Ammon's horn (tissue), 1 donor: Measurements from ENCODE around the gene SHC2.
"Not testable (repeated sequence)": the region's sequence is repeated elsewhere in the genome, so short reads cannot be mapped to it uniquely, and the experiment has no call there.

Experiments used
- DNase-seq: peaks from one replicate; pipeline ENCODE4 v3.0.0-alpha.2; 2016; ENCODE audit warnings: low spot score

Gene SHC2

DNA sequence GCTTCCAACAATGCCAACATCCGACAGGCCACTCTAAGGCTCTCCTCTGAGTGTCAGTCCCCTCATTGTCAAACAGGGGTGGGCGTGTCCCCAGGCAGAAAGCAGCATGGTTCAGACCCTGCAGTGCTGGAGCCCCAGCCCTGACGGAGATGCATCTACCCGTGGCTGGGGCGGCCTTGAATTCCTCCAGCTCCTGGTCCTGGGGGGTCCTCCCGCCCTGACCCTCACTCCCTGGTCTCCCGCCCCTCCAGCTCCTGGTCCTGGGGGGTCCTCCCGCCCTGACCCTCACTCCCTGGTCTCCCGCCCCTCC lies 38.0 kb downstream of the SHC2 start:
- DNase-seq, result not testable (repeated sequence)

DNA sequence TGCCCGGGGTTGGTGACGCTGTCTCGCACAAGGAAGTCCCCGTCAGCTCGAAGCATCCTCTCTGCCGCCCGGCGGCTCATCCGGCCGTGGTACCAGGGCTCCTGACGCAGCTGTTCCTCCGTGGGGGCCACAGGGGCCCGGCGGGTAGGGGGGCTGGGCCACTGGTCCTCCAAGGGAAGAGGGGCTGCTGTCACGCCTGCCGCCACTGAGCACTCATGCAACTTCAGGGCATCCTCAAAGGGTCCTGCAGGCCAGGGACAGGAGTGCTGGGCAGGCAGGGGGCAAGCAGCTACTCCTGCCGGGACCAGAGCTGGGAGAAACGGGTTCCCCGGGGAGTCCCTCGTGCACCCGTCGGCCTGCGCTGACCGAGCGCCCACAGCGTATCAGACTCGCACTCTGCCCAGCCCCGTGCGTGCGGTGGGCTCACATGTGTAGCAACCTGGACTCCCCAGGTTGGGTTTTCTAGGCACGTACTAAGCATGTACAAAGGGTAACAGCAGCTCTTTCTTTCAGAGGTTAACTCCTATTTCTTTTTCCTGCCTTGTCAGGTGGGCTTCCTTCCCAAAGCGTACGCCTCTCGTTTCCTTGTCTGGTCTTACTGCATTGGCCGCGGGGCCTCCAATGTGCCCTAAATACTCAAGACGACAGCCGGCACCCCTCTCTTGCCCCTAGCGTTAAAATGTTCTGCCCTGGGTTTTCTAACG lies 38.5 kb downstream of the SHC2 start:
- no peak for DNase-seq

DNA sequence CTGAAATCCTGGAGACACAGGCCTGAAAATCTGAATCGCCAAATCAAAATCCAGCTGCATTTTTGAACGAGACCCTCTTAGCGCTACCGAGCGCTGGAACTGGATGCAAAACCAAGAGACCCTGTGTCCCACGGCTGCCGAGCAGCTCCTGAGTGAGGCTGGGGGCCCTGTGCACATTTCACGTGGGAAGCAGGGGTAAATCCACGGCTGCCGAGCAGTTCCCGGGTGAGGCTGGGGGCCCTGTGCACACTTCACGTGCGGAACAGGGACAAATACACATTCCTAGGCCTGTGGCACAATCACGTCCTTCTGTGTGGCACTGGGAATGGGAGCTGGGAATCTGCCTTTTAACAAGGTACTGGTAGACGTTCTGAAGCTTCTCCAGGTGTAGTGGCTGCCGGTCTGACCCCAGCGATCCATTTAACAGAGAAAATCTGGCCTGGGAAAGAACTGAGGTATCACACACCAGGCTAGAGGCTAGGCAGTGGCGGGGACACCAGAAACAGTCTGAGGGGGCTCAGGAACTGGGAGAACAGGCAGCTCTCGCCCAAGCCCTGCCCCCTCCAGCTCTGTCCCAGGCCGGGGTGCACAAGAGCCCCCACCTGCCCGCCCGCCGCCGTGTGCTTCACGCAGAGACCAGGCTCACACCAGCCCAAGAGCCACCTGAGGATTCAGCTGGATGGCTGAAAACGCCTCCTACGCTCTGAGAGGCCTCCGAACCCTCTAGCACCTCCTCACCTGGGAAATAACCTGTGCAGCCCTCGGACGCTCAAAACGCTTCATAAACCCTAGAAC lies 40.9 kb downstream of the SHC2 start:
- DNase-seq, result no peak

DNA sequence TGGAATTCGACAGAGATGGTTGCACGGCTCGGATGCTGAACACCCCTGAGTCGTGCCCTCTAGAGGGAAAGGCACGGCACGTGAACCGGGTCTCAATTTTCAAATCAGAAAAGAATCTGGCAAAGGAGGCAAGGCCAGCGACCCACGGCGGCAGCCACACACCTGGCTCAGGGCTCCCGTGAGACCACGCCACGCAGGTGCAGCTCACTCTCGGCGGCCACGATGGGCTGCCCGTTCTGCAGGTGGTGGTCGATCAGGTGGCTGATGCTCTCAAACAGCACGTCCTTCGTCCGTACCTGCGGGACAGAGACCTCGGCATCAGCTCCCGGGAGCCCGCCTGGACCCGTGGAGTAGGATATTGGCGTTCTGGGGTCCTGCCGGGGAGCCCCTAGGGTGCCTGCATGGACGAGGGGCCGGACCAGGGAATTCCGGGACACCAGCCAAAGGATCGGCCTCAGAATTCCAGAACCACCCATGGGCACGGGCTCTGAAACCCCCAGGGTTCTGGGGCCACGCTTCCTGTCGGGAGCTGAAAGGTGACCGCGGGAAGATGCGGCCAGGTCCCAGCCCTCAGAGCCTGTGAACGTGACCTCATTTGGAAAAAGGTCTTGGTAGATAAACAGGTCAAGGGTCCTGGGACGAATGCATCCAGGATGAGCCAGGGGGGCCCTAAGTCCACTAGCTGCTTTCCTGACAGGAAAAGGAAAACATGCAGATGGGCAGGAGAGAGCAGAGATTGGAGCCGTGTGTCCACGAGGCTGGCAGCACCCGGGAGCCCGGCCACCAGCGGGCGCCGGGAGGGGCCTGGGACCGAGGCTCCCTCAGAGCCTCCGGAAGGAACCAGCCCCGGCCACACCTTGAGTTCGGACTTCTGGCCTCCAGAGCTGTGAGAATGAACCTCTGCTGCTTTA lies 41.8 kb downstream of the SHC2 start:
- DNase-seq, result no peak

DNA sequence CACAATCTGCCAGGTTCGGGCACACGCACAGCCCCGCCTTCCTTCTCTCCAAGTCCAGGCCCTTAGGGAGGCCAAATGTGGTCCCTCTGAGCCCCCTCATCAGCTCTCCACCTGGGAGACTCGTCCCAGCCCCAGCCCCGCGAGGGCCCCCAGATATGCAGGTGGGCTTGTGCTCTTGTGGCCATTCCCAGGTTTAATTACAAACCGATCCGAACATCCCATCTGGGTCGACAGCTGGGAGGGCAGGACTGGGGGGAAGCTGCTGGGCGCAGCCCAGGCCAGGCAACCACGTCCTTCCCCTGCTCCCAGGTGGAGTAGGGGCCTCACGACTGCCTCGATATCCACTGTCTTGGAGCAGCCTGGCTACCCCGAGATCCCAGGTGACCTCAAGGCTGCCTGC lies 44.4 kb downstream of the SHC2 start:
- no peak for DNase-seq

DNA sequence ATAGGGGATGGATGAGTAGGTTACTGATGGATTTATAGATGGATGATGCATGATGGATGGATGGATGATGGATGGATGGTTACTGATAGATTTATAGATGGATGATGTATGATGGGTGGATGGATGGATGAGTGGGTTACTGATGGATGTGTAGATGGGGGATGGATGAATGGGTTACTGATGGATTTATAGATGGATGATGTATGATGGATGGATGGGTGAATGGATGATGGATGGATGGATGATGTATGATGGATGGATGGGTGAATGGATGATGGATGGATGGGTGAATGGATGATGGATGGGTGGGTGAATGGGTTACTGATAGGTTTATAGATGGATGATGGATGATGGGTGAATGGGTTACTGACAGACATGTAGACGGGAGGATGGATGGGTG lies 45.5 kb downstream of the SHC2 start:
- DNase-seq, result no peak

DNA sequence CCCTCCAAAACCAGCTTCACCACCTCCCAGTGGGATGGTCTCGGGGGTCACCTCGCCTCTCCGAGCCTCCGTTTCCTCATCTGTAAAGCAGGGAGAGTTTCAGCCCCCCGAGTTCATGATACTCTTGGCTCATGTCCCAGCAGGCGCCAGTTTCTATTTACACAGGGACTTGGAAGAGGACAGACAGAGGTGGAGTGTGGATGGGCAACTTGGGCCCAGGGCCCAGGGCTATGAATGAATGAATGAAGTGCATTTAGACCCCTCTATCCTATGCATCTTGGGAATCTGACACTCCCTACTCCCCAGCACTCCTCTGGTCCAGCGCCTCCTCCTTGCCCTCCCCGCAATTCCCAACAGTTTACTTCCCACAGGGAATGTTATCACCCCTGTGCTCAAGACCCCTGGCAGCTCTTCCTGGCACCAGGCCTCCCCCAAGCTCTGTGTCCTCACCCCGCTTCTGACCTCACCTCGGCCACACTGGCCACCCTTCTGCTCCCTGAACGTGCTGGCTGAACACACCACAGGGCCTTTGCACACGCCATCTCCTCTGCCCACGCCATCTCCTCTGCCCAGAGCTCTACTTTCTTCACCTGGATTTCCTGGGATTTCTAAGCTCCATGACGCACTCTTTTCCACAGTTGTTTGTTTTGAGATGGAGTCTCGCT lies 46.9 kb downstream of the SHC2 start:
- DNase-seq, result no peak

DNA sequence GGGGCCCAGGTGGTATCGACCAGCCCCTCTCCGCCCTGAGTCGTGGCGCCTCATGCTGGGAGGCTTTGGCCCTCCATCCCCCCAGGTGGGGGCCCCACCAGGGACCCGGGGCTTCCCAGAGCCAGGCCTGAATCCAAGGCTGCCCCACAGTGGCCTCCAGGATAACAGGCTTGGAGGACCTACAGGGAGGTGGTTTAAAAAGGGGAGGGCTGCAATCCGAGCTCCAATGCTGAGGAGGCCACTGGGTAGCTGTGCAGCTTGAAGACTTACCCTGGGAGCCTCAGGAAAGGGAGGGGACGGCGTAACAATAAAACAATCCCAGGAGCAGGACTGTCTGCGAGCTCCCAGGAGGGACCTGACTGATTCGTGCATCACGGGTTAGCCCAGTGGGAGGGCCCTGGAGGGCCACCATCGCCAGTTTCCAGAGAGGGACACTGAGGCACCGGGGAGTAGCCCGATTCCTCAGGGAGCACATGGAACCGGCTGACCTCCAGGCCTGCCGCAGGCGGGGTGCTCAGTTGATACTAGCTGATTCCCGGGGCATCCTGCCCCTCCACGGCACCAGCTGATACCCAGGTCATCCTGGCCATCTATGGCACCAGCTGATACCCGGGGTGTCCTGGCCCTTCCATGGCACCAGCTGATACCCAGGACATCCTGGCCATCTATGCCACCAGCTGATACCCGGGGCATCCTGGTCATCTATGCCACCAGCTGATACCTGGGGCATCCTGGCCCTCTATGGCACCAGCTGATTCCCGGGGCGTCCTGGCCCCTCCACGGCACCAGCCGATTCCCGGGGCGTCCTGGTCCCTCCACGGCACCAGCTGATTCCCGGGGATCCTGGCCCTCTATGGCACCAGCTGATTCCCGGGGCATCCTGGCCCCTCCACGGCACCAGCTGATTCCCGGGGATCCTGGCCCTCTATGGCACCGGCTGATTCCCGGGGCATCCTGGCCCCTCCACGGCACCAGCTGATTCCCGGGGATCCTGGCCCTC lies 48.2 kb downstream of the SHC2 start:
- DNase-seq, result no peak

DNA sequence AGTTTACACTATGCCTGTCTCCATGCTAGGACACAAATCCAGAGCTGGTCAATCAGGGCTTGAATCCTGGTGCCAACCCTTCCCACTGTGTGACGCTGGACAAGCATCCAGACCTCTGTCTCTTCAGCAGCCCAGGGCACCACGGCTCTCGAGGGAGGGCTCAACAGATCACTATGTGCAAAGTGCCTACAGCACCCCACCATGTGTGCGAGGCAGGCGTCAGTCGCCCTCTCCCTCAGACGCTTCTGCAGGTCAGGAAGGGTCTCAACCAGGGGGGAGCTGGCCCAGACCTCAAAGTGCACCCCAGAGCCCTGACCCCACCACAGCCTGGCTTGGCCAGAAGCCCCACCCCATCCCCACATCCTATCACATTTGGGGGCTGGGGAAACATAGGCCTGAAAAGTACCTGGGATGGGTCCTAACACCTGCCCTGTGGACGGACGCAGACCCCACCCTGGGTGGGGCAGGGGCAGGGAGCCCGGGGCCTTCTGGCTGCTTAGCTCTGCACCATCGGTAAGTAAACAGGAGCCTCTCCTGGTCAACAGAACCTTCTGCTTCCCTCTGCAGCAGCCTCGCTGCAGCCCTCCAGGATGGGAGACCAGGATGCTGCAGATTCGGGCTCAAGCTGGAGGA lies 49.0 kb downstream of the SHC2 start:
- DNase-seq, result no peak

DNA sequence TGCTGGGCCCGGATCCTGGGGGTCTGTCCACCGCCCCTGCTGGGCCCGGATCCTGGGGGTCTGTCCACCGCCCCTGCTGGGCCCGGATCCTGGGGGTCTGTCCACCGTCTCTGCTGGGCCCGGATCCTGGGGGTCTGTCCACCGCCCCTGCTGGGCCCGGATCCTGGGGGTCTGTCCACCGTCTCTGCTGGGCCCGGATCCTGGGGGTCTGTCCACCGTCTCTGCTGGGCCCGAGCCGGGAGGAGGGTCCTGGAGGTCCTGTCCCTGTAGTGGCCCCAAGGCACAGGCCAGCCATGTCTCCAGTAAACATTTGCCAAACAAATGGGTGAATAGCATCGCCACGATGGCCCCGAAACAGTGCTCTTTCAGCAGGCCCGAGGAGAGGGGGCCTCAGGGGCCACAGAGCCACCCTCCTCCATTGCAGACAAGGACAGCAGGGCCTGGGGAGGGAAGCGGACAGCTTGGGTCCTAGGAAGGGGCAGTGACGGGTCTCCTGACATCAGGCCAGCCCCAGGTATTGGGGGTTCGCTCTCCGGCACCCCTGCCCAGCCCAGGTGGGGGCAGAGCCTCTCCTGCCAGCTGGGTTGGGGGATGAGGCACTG lies 49.6 kb downstream of the SHC2 start:
- not testable (repeated sequence) for DNase-seq

DNA sequence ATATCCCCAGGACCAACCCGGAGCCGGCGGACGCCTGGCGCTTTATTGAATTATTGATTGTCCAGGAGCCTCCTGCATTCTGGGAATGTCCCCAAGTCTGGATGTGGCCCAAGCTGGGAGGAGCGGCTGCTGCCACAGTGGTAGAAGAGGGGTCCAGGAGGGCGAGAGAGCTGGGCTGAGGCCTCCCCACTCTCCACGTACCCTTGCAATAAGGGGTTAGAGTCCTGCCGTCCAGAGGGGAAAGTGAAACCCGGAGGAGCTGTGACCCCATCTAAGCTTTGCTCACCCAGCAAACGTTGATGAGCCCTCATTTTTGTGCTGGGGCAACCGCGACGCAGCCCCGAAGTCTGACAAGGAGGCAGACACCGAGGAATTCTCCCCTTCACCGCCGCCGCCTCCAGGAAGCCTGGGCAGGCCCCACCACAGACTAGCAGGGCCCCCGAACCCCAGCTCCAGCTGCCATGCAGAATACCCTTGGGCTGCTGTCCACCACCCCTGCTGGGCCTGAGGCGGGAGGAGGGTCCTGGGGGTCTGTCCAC lies 50.5 kb downstream of the SHC2 start:
- DNase-seq, result no peak

DNA sequence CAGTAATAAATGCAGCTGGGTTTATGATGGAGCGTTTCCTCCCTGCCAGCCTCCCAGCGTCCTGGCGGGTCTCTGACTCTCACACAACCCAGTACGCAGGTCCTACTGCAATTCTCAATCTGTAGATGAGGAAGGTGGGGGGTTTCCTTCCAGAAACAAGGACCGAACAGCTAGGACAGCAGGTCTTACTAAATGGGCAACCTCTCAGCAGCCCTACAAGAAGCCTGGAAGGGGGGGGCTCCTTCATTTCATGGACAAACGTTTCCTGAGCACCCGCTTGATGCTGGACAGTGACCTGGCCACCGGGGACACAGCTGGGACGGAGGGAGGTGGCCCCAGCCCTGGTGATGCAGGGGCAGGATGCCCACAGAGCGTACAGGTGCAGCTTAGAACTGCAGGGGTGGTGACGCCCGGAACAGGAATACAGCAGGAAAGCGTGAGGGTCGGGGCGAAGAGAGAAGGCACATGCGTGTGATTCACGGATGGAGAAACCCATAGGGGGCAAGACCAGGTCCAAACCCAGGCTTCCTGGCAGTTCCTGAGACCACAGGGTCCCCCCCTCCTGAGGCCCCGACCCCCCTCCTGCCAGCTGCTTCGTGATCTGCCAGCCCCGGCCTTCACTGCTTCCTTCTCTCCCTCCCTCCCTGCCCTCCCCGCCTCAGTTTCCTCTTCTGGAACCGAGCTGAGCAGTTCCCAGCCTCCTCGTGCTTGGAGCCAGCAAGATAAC lies 51.2 kb downstream of the SHC2 start:
- no peak for DNase-seq

DNA sequence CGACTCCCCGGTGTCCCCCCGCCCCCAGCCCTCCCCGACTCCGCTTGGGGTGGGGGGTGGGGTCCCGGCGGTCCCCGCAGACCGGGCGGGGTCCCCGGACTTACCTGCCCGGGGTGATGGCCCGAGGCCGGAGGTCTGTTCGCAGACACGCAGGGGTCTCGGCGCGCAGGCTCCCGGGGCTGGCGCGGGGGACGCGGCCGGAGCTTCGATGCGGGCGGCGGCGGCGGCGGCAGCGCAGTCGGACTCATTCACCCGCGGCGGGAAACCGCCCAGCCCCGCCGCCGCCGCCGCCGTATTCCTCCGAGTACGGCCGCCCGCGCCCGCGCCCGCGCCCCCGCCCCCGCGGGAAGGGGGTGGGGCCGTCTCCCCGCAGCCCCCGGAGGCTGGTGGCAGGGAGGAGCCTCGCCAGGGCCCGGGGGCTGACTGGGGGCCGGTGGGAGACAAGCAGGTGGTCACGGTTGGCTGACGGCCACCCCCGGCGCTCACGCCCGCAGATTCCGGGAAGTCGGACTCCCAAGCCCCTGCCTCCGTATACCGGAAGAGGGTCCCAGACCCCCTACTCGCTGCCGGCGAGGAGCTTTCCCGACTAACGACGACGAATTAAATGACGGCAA lies 51.8 kb downstream of the SHC2 start, which contains the start of gene C2CD4C:
Gene C2CD4C (minus strand): TSS at position 246 of the 614 bp plus-strand sequence. CDS start 786 bp downstream, outside the sequence.
- no peak for DNase-seq

DNA sequence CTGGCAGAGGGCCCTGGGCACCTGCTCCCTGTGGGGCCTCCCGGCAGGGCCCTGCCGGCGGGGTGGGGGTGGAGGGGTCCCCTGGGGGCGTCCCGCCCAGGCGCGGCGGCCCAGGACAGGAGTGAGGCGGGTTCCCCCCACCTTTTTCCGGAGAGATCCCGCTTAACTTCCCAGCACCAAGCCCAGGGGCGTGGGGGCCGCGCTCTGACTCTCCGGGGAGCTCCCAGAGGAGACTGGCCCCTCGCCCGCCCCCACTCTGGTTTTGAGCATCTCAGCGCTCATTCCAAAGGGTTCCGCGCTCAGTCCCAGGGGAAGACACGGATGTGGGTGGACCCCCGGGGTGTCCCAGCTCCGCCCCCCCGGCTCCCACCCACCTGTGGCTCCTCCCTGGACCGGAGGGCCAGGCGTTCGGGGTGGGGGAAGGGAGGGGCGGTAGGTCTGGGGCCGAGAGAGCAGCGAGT lies 52.4 kb downstream of the SHC2 start:
- DNase-seq, result no peak

DNA sequence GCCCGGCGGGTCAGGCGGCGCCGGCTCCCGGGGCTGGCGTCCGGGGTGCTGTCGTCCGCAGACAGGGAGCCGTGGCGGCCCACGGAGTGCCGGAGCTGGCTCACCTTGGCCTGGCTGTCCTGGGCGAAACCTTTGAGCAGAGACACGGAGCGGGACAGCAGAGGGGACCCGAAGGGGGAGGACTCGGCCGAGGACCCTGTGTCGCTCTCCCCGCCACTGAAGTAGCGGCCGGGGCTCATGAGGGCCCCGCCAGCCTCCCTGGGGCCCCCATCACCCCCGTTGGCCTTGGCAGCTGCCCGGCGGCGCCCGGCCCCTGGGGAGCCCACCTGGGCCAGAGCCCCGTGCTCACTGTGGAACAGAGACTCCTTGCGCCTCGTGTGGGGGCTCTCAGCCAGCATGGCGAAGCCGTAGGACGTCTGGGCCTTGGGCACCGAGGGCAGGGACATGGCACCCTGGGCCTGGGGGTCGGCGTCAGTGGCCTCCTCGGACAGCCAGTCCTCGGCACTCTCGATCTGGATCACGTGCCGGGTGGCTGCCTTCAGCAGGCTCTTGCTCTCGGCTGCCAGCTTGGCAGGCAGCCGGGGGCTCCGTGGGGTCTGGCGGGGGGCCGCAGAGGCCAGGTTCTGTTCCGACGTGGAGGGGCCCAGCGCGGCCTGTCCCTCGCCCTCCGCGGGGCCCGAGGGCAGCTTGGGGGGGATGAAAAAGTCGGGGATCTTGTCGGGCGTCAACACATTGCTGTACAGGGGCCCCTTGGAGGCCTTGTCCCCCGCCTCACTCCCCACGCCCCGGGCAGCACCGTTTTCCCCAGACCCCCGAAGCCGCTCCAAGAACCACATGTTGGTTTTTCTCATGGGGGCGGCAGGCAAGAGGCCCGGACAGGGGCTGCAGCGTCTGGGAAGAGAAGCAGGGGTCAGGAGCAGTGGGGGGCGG lies 53.1 kb downstream of the SHC2 start:
- DNase-seq, result no peak

DNA sequence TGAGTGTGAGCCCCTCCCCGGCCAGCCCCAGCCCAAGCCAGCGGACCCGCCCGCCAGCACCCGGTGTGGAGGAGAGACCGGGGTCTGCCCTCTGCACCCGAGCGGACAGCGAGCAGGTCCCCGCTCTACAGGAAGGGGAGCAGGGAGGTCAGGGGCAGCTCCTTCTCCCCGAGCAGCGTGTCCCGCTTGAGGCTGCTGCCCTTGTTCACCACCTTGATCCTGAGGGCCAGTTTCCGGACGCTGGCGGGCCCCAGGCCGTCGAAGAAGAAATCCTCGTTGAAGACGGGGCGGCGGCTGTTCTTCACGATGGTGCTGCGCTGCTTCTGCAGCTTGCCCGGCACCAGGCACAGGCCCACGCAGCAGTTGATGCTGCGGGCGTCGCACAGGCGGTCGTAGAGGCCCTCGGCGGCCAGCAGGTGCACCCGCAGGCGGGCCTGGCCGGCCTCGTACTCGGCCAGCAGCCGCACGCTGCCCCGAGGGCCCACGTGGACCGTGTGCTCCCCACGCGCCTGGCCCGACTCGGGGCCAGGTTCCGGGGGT lies 53.8 kb downstream of the SHC2 start:
- DNase-seq, result no peak
